BLaER1 treated with 17β-estradiol and CSF1 and Interleukin-3, amounts not matched to agents 10 nM and 100 nM (cell line): ENCODE results near the gene FAM136A.
"Not testable (repeated sequence)": the region's sequence is repeated elsewhere in the genome, so short reads cannot be mapped to it uniquely, and the experiment has no call there.

ENCODE experiments used
- H3K27ac ChIP-seq, 11 experiments: shearing (Covaris generic); formaldehyde crosslinking; 2 replicates each; pipeline ENCODE4 v1.8.1; 2022
- H3K27me3 ChIP-seq, 11 experiments: shearing (Covaris generic); formaldehyde crosslinking; 2 replicates each; pipeline ENCODE4 v1.8.1; 2022
- H3K36me3 ChIP-seq, 11 experiments: shearing (Covaris generic); formaldehyde crosslinking; 2 replicates each; pipeline ENCODE4 v1.8.1; 2022
- H3K4me1 ChIP-seq, 10 experiments: shearing (Covaris generic); formaldehyde crosslinking; 2 replicates each; pipeline ENCODE4 v1.8.1; 2022
- H3K4me2 ChIP-seq, 11 experiments: shearing (Covaris generic); formaldehyde crosslinking; 2 replicates each; pipeline ENCODE4 v1.8.1; 2022
- H3K4me3 ChIP-seq, 10 experiments: shearing (Covaris generic); formaldehyde crosslinking; 2 replicates each; pipeline ENCODE4 v1.8.1; 2022
- H3K9ac ChIP-seq, 11 experiments: shearing (Covaris generic); formaldehyde crosslinking; 2 replicates each; pipeline ENCODE4 v1.8.1; 2022
- H3K9me3 ChIP-seq, 11 experiments: shearing (Covaris generic); formaldehyde crosslinking; replicated peaks in 1 of 11; 2 replicates each; pipeline ENCODE4 v1.8.1; 2022
- H4K20me1 ChIP-seq, 11 experiments: shearing (Covaris generic); formaldehyde crosslinking; 2 replicates each; pipeline ENCODE4 v1.8.1; 2022
- Cebpa-rat ChIP-seq, 11 experiments: shearing (Covaris generic); IDR thresholded peaks; 2 replicates each; pipeline ENCODE4 v1.8.1; 2022

The FAM136A gene

GRCh38 chr2:70303186-70303585 lies 1.3 kb upstream of the FAM136A start:
- no peak overlapping the region for H3K4me3 ChIP-seq
- H4K20me1 ChIP-seq = peaks cover 0 to 10% (median 5%) of the 10 kb centered on the region in 11 experiments; a peak in 5 of 22 replicates
- no peaks in the 10 kb centered on the region for H3K27me3 ChIP-seq
- no peak overlapping the region for H3K4me2 ChIP-seq
- H3K27ac ChIP-seq = no peak overlapping the region
- H3K36me3 ChIP-seq = peaks cover 22 to 28% (median 26%) of the 10 kb centered on the region in 11 experiments
- H3K9me3 ChIP-seq = peaks cover 0 to 6% (median 0%) of the 10 kb centered on the region in 11 experiments; a peak in 5 of 22 replicates
- no peak for TF ChIP-seq Cebpa-rat (IDR thresholded peaks at IDR 0.05)
- peaks cover 9 to 20% (median 15%) of the 10 kb centered on the region in 10 experiments for H3K4me1 ChIP-seq
- H3K9ac ChIP-seq = no peak overlapping the region

- H3K9ac ChIP-seq = peak overlapping the region in 6 of 11 experiments; percentile 89 to 96 (median 94); a peak in 9 of 22 replicates
- H3K27me3 ChIP-seq, H3K9me3 ChIP-seq, H3K27ac ChIP-seq: not testable (repeated sequence)
- peaks cover 9 to 23% (median 15%) of the 10 kb centered on the region in 10 experiments for H3K4me1 ChIP-seq
- peak overlapping the region; percentile 85 to 99 (median 92); a peak in 16 of 20 replicates for H3K4me3 ChIP-seq
- H4K20me1 ChIP-seq = peaks cover 0 to 10% (median 5%) of the 10 kb centered on the region in 11 experiments; a peak in 5 of 22 replicates
- H3K4me2 ChIP-seq = peak overlapping the region in 8 of 11 experiments; percentile 5 to 92 (median 85); a peak in 8 of 22 replicates
- H3K36me3 ChIP-seq = peaks cover 32 to 39% (median 36%) of the 10 kb centered on the region in 11 experiments
Measured at GRCh38 chr2:70302195-70302546, 304 bp upstream of the FAM136A start.

GRCh38 chr2:70300771-70301343 lies 1.0 kb downstream of the FAM136A start:
- Histone ChIP-seq H3K4me2 (peak overlapping the region; percentile 79 to 95 (median 88)), H3K27ac (peak overlapping the region in 10 of 11 experiments; percentile 85 to 94 (median 90); a peak in 20 of 22 replicates), H3K9ac (peak overlapping the region; percentile 88 to 96 (median 91); a peak in 21 of 22 replicates), H4K20me1 (peaks cover 0 to 10% (median 5%) of the 10 kb centered on the region in 11 experiments; a peak in 5 of 22 replicates), H3K4me3 (peak overlapping the region; percentile 85 to 99 (median 92)), H3K27me3 (no peaks in the 10 kb centered on the region), H3K9me3 (peaks cover 0 to 6% (median 0%) of the 10 kb centered on the region in 11 experiments; a peak in 5 of 22 replicates), H3K4me1 (peaks cover 9 to 23% (median 15%) of the 10 kb centered on the region in 10 experiments), H3K36me3 (peaks cover 42 to 52% (median 48%) of the 10 kb centered on the region in 11 experiments)
- no peak for TF ChIP-seq Cebpa-rat (IDR thresholded peaks at IDR 0.05)

GRCh38 chr2:70297828-70298227 lies 4.0 kb downstream of the FAM136A start:
- not testable (repeated sequence) for H3K27me3 ChIP-seq, H3K9me3 ChIP-seq, H3K27ac ChIP-seq, H3K4me2 ChIP-seq, H3K9ac ChIP-seq, H3K4me3 ChIP-seq
- Histone ChIP-seq H4K20me1 (peaks cover 0 to 10% (median 5%) of the 10 kb centered on the region in 11 experiments; a peak in 5 of 22 replicates), H3K36me3 (peaks cover 42 to 61% (median 48%) of the 10 kb centered on the region in 11 experiments), H3K4me1 (peaks cover 16 to 33% (median 24%) of the 10 kb centered on the region in 10 experiments)

- Histone ChIP-seq H3K27ac (no peak overlapping the region), H3K27me3 (no peaks in the 10 kb centered on the region), H3K4me2 (no peak overlapping the region), H3K4me1 (peaks cover 0 to 13% (median 2%) of the 10 kb centered on the region in 10 experiments; a peak in 7 of 20 replicates), H3K9ac (no peak overlapping the region), H4K20me1 (peaks cover 51 to 99% (median 76%) of the 10 kb centered on the region in 11 experiments; a peak in 21 of 22 replicates), H3K36me3 (peaks cover 98 to 100% (median 100%) of the 10 kb centered on the region in 11 experiments), H3K4me3 (no peak overlapping the region), H3K9me3 (no peaks in the 10 kb centered on the region)
- no peak for TF ChIP-seq Cebpa-rat (IDR thresholded peaks at IDR 0.05)
Measured at GRCh38 chr2:70283500-70284191, 18.2 kb downstream of the FAM136A start.

GRCh38 chr2:70282439-70282838 lies 19.4 kb downstream of the FAM136A start:
- TF ChIP-seq Cebpa-rat (IDR thresholded peaks at IDR 0.05) = no peak
- Histone ChIP-seq H3K36me3 (peaks cover 98 to 100% (median 100%) of the 10 kb centered on the region in 11 experiments), H3K9ac (peak overlapping the region in 1 of 11 experiments; percentile 17; a peak in 1 of 22 replicates), H3K27me3 (no peaks in the 10 kb centered on the region), H4K20me1 (peaks cover 51 to 88% (median 74%) of the 10 kb centered on the region in 11 experiments; a peak in 21 of 22 replicates), H3K4me1 (peaks cover 0 to 13% (median 0%) of the 10 kb centered on the region in 10 experiments; a peak in 4 of 20 replicates), H3K9me3 (no peaks in the 10 kb centered on the region), H3K4me3 (no peak overlapping the region), H3K27ac (no peak overlapping the region), H3K4me2 (no peak overlapping the region)

- TF ChIP-seq Cebpa-rat (IDR thresholded peaks at IDR 0.05) = no peak
- Histone ChIP-seq H3K36me3 (peaks cover 98 to 100% (median 100%) of the 10 kb centered on the region in 11 experiments), H4K20me1 (peaks cover 37 to 68% (median 53%) of the 10 kb centered on the region in 11 experiments; a peak in 21 of 22 replicates), H3K4me3 (no peak overlapping the region), H3K9me3 (no peaks in the 10 kb centered on the region), H3K9ac (no peak overlapping the region), H3K4me2 (no peak overlapping the region), H3K4me1 (peaks cover 0 to 7% (median 0%) of the 10 kb centered on the region in 10 experiments; a peak in 2 of 20 replicates), H3K27me3 (no peaks in the 10 kb centered on the region), H3K27ac (no peak overlapping the region)
Measured at GRCh38 chr2:70280242-70280798, 21.5 kb downstream of the FAM136A start.

- Histone ChIP-seq H3K27ac (no peak overlapping the region), H3K4me3 (no peak overlapping the region), H3K36me3 (peaks cover 30 to 57% (median 43%) of the 10 kb centered on the region in 11 experiments), H3K27me3 (no peaks in the 10 kb centered on the region), H4K20me1 (no peaks in the 10 kb centered on the region), H3K9me3 (peaks cover 6 to 24% (median 14%) of the 10 kb centered on the region in 11 experiments; a peak in 20 of 22 replicates), H3K4me2 (no peak overlapping the region), H3K4me1 (peaks cover 0 to 6% (median 0%) of the 10 kb centered on the region in 10 experiments; a peak in 2 of 20 replicates), H3K9ac (no peak overlapping the region)
- TF ChIP-seq Cebpa-rat (IDR thresholded peaks at IDR 0.05) = no peak
Measured at GRCh38 chr2:70270323-70270722, 31.5 kb downstream of the FAM136A start.

GRCh38 chr2:70269422-70270302 lies 32.2 kb downstream of the FAM136A start:
- H4K20me1 ChIP-seq, H3K4me3 ChIP-seq, H3K9ac ChIP-seq, H3K4me1 ChIP-seq, H3K27ac ChIP-seq, H3K4me2 ChIP-seq, H3K27me3 ChIP-seq: not testable (repeated sequence)
- H3K36me3 ChIP-seq = peaks cover 30 to 57% (median 43%) of the 10 kb centered on the region in 11 experiments
- H3K9me3 ChIP-seq = peaks cover 6 to 24% (median 16%) of the 10 kb centered on the region in 11 experiments; a peak in 20 of 22 replicates

GRCh38 chr2:70266925-70267324 lies 34.9 kb downstream of the FAM136A start:
- not testable (repeated sequence) for H3K27me3 ChIP-seq, H3K4me3 ChIP-seq, H3K4me2 ChIP-seq, H3K9ac ChIP-seq, H3K4me1 ChIP-seq, H3K27ac ChIP-seq, H4K20me1 ChIP-seq
- peaks cover 48 to 73% (median 61%) of the 10 kb centered on the region in 11 experiments for H3K36me3 ChIP-seq
- peaks cover 6 to 24% (median 16%) of the 10 kb centered on the region in 11 experiments; a peak in 20 of 22 replicates for H3K9me3 ChIP-seq
